ENCODE measurements around the gene PIK3AP1.

PIK3AP1 gene

GRCh38 chr10:96671211-96671890 lies 49.0 kb downstream of the PIK3AP1 start:
- DNase-seq (ENCODE audit: low read depth), result no peak

GRCh38 chr10:96670786-96671185 lies 49.5 kb downstream of the PIK3AP1 start:
- DNase-seq (ENCODE audit: low read depth), result no peak

- DNase-seq (ENCODE audit: low read depth), result no peak
Observed at GRCh38 chr10:96667401-96667800, 52.9 kb downstream of the PIK3AP1 start.

- no peak for DNase-seq (ENCODE audit: low read depth)
Observed at GRCh38 chr10:96666741-96667140, 53.6 kb downstream of the PIK3AP1 start.

- DNase-seq (ENCODE audit: low read depth), result no peak
Observed at GRCh38 chr10:96665306-96665705, 55.0 kb downstream of the PIK3AP1 start.

GRCh38 chr10:96664563-96664962 lies 55.8 kb downstream of the PIK3AP1 start:
- DNase-seq (ENCODE audit: low read depth), result no peak

- DNase-seq (ENCODE audit: low read depth), result no peak
Observed at GRCh38 chr10:96663797-96664196, 56.5 kb downstream of the PIK3AP1 start.

GRCh38 chr10:96661632-96662031 lies 58.7 kb downstream of the PIK3AP1 start:
- DNase-seq (ENCODE audit: low read depth), result no peak

GRCh38 chr10:96660297-96660696 lies 60.0 kb downstream of the PIK3AP1 start:
- DNase-seq (ENCODE audit: low read depth), result no peak

- DNase-seq (ENCODE audit: low read depth), result no peak
Observed at GRCh38 chr10:96658844-96659243, 61.5 kb downstream of the PIK3AP1 start.

GRCh38 chr10:96657385-96657784 lies 62.9 kb downstream of the PIK3AP1 start:
- no peak for DNase-seq (ENCODE audit: low read depth)

GRCh38 chr10:96656839-96657238 lies 63.5 kb downstream of the PIK3AP1 start:
- DNase-seq (ENCODE audit: low read depth), result no peak

GRCh38 chr10:96656198-96656577 lies 64.1 kb downstream of the PIK3AP1 start:
- DNase-seq (ENCODE audit: low read depth), result no peak

- no peak for DNase-seq (ENCODE audit: low read depth)
Observed at GRCh38 chr10:96655461-96656197, 64.7 kb downstream of the PIK3AP1 start.

- DNase-seq (ENCODE audit: low read depth), result peak; percentile 20
Observed at GRCh38 chr10:96651998-96652431, 68.3 kb downstream of the PIK3AP1 start.

- no peak for DNase-seq (ENCODE audit: low read depth)
Observed at GRCh38 chr10:96650958-96651357, 69.4 kb downstream of the PIK3AP1 start.

GRCh38 chr10:96648297-96648696 lies 72.0 kb downstream of the PIK3AP1 start:
- DNase-seq (ENCODE audit: low read depth), result no peak

- no peak for DNase-seq (ENCODE audit: low read depth)
Observed at GRCh38 chr10:96647466-96647865, 72.8 kb downstream of the PIK3AP1 start.

GRCh38 chr10:96646751-96647166 lies 73.6 kb downstream of the PIK3AP1 start:
- DNase-seq (ENCODE audit: low read depth), result no peak

- DNase-seq (ENCODE audit: low read depth), result no peak
Observed at GRCh38 chr10:96646301-96646700, 74.0 kb downstream of the PIK3AP1 start.

- DNase-seq (ENCODE audit: low read depth), result no peak
Observed at GRCh38 chr10:96645191-96645721, 75.1 kb downstream of the PIK3AP1 start.

GRCh38 chr10:96643920-96644319 lies 76.4 kb downstream of the PIK3AP1 start:
- no peak for DNase-seq (ENCODE audit: low read depth)

- peak; percentile 21 for DNase-seq (ENCODE audit: low read depth)
Observed at GRCh38 chr10:96642973-96643372, 77.3 kb downstream of the PIK3AP1 start.

Measured in activated T-cell treated with anti-CD3 and anti-CD28 coated beads for 24 hours (primary cell).